Measurements from ENCODE around the gene PRSS56.

- TF ChIP-seq CTCF (IDR thresholded peaks at IDR 0.05) (no peak), POLR2A (IDR thresholded peaks at IDR 0.05) (no peak)
These were observed 29.7 kb upstream of the PRSS56 start for GRCh38 chr2:232490221-232491138.

Measured in heart left ventricle (tissue), 13 donors.